Keratinocyte (primary cell): Measurements from ENCODE around the gene ASTL. TPM values are rescaled to one million over a fixed set of nuclear protein-coding genes. Genes with fewer than 3 reads are reported as not detected.

Source experiments
- DNase-seq: peaks from one replicate; pipeline ENCODE4 v3.0.0-alpha.2; 2011; ENCODE audit warnings: low read depth, missing footprints, low spot score
- FAIRE-seq: peaks from 2 replicates; lab custom pipeline; 2011; peaks lifted over from hg19 to GRCh38; lab: Jason Lieb, UNC
- H2AFZ ChIP-seq: 2 replicates; pipeline ENCODE4 v1.6.0; 2012; ENCODE audit warnings: low read length, control low read depth, inconsistent platforms; ENCODE audit not compliant: control insufficient read depth
- H3K27ac ChIP-seq: 2 replicates; pipeline ENCODE4 v1.5.1; 2011; ENCODE audit warnings: low read length; ENCODE audit not compliant: control insufficient read depth, insufficient read depth
- H3K27me3 ChIP-seq: 3 replicates; pipeline ENCODE4 v1.6.0; 2011; ENCODE audit warnings: low read length; ENCODE audit not compliant: control insufficient read depth, insufficient read depth; ENCODE audit errors: extremely low read depth
- H3K36me3 ChIP-seq, 2 experiments: 2 replicates in 1 of 2; 3 replicates in 1 of 2; pipeline ENCODE4 v1.5.1; 2011; ENCODE audit warnings: low read length in 2 of 2, mild to moderate bottlenecking in 1 of 2; ENCODE audit not compliant: control insufficient read depth in 2 of 2, insufficient read depth in 2 of 2; ENCODE audit errors: extremely low read depth in 1 of 2
- H3K4me1 ChIP-seq: 3 replicates; pipeline ENCODE4 v1.5.1; 2011; ENCODE audit warnings: low read length; ENCODE audit not compliant: control insufficient read depth, insufficient read depth; ENCODE audit errors: extremely low read depth
- H3K4me2 ChIP-seq: 3 replicates; pipeline ENCODE4 v1.6.0; 2011; ENCODE audit warnings: low read depth, low read length; ENCODE audit not compliant: control insufficient read depth, insufficient read depth; ENCODE audit errors: extremely low read depth
- H3K4me3 ChIP-seq, 3 experiments: fragments of 200-600 bp in 1 of 3; sonication (generic) in 1 of 3; 2 replicates in 2 of 3; 3 replicates in 1 of 3; pipeline ENCODE4 v1.5.1; 2011 to 2016; ENCODE audit warnings: low read length in 3 of 3, mild to moderate bottlenecking in 3 of 3, control low read depth in 2 of 3, inconsistent platforms in 1 of 3, low read depth in 1 of 3, mixed read lengths in 1 of 3, mixed run types in 1 of 3, moderate library complexity in 1 of 3; ENCODE audit not compliant: control insufficient read depth in 2 of 3, insufficient read depth in 2 of 3; ENCODE audit errors: extremely low read depth in 1 of 3
- H3K79me2 ChIP-seq: 2 replicates; pipeline ENCODE4 v1.6.0; 2012; ENCODE audit warnings: low read length; ENCODE audit not compliant: control insufficient read depth, insufficient read depth
- H3K9ac ChIP-seq: 3 replicates; pipeline ENCODE4 v1.6.0; 2011; ENCODE audit warnings: low read length; ENCODE audit not compliant: control insufficient read depth, insufficient read depth; ENCODE audit errors: extremely low read depth
- H3K9me1 ChIP-seq: 3 replicates; pipeline ENCODE4 v1.6.0; 2011; ENCODE audit warnings: low read length; ENCODE audit not compliant: control insufficient read depth, insufficient read depth; ENCODE audit errors: extremely low read depth
- H3K9me3 ChIP-seq: 2 replicates; pipeline ENCODE4 v1.5.1; 2012; ENCODE audit warnings: low read depth, low read length; ENCODE audit not compliant: control insufficient read depth
- H4K20me1 ChIP-seq: 3 replicates; pipeline ENCODE4 v1.6.0; 2011; ENCODE audit warnings: low read length; ENCODE audit not compliant: control insufficient read depth, insufficient read depth; ENCODE audit errors: extremely low read depth
- EZH2 ChIP-seq: IDR thresholded peaks from one replicate; pipeline ENCODE4 v1.6.1; 2012; ENCODE audit warnings: inconsistent platforms, mild to moderate bottlenecking, low read length, moderate library complexity
- dilution Hi-C: fragments of 300-500 bp; cut with MboI; formaldehyde crosslinking; loops from one replicate; pipeline ENCODE4 v1.7.0; 2020; ENCODE audit warnings: low sequenced_read_pairs; ENCODE audit not compliant: extremely low pct_ligation_motif_present
- polyA plus RNA-seq, 5 experiments: library from polyadenylated mRNA; depleted of rRNA in 3 of 5; stranded (reverse) in 3 of 5; stranded (forward) in 1 of 5; unstranded in 1 of 5; fragments of >200 nt; gene quantifications; 1 replicate in 1 of 5; 2 replicates in 3 of 5; 3 replicates in 1 of 5; pipeline versions ENCODE4 v1.2.1 to v1.2.3, GENCODE V29; 2011 to 2012; ENCODE audit warnings: missing spikeins in 2 of 5, low read depth in 1 of 5, low replicate concordance in 1 of 5
- TF ChIP-seq, protein P1 (sequence below), 3 experiments: IDR thresholded peaks in 1 of 3; conservative IDR thresholded peaks in 1 of 3; optimal IDR thresholded peaks in 1 of 3; 2 replicates in 2 of 3; 3 replicates in 1 of 3; pipeline versions ENCODE3 to v1.5.1; 2011; ENCODE audit warnings: low read length in 3 of 3, mild to moderate bottlenecking in 3 of 3, moderate library complexity in 2 of 3, control low read depth in 1 of 3, inconsistent platforms in 1 of 3; ENCODE audit not compliant: insufficient read depth in 2 of 3; ENCODE audit errors: extremely low read depth in 1 of 3

ASTL gene
- polyA plus RNA-seq, 1 donor (not counting 4 experiments of a cell fraction or from before 2014, with no cell fraction given) = not detected

DNA sequence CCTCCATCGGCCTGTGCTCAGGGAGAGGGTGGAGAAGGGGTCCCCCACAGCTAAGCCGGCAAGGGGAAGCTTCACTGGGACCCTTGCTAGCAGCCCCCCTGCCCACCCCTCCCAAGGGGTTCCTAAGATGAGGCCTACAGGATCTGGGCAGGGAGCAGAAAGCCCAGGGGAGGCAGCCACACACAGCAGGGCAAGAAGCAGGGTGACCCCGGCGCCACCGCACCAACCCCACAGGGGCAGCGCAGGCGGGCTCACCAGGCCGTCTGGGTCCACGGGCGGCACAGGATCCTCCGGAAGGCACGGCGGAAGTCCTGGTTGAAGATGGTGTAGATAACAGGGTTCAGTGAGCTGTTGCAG lies 23.8 kb downstream of the ASTL start:
- no peak overlapping the region for H3K4me3 ChIP-seq
- no peaks in the 10 kb centered on the region for H3K79me2 ChIP-seq
- H3K27me3 ChIP-seq = peaks cover 39% of the 10 kb centered on the region
- H2AFZ ChIP-seq = no peak overlapping the region
- H3K9ac ChIP-seq = no peak overlapping the region
- H4K20me1 ChIP-seq = no peaks in the 10 kb centered on the region
- DNase-seq = no peak
- no peaks in the 10 kb centered on the region for H3K9me3 ChIP-seq
- TF ChIP-seq, protein P1, sequence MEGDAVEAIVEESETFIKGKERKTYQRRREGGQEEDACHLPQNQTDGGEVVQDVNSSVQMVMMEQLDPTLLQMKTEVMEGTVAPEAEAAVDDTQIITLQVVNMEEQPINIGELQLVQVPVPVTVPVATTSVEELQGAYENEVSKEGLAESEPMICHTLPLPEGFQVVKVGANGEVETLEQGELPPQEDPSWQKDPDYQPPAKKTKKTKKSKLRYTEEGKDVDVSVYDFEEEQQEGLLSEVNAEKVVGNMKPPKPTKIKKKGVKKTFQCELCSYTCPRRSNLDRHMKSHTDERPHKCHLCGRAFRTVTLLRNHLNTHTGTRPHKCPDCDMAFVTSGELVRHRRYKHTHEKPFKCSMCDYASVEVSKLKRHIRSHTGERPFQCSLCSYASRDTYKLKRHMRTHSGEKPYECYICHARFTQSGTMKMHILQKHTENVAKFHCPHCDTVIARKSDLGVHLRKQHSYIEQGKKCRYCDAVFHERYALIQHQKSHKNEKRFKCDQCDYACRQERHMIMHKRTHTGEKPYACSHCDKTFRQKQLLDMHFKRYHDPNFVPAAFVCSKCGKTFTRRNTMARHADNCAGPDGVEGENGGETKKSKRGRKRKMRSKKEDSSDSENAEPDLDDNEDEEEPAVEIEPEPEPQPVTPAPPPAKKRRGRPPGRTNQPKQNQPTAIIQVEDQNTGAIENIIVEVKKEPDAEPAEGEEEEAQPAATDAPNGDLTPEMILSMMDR (optimal IDR thresholded peaks at IDR 0.05 in 1 of 3, IDR thresholded peaks at IDR 0.05 in 1 of 3, conservative IDR thresholded peaks at IDR 0.05 in 1 of 3; ENCODE audit: extremely low read depth in 1 of 3, insufficient read depth in 2 of 3, low read length in 3 of 3) = no peak
- no peak for TF ChIP-seq EZH2
- peaks cover 5% of the 10 kb centered on the region for H3K4me1 ChIP-seq
- no peaks in the 10 kb centered on the region for H3K36me3 ChIP-seq
- H3K4me2 ChIP-seq = no peak overlapping the region
- no peak overlapping the region for H3K27ac ChIP-seq
- no peak for FAIRE-seq
- no peaks in the 10 kb centered on the region for H3K9me1 ChIP-seq
- dilution Hi-C loops = no loop called here

DNA sequence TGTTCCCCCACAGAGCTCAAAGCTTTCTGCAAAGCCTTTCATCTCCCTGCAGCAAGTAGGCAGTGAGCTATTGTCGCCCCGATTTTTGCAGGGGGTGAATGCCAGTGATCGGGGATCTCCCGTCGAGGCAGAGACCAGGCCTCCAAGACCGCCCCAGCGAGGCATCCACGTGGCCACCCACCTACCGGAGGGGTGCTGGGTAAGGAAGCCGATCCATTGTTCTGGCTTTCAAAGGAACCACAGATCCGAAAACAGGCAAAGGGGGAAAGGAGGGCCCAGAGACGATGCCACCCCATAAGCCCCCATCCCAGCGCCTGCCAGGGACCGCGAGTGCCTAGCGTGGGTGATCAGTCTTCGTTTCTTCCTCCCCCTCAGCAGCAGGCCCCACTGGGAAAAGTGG lies 24.4 kb downstream of the ASTL start:
- no peak overlapping the region for H2AFZ ChIP-seq
- H3K79me2 ChIP-seq = no peaks in the 10 kb centered on the region
- no peaks in the 10 kb centered on the region for H3K36me3 ChIP-seq
- peaks cover 5% of the 10 kb centered on the region for H3K4me1 ChIP-seq
- no peaks in the 10 kb centered on the region for H3K9me1 ChIP-seq
- FAIRE-seq (no peak), DNase-seq (no peak)
- H3K4me2 ChIP-seq = no peak overlapping the region
- no peak overlapping the region for H3K27ac ChIP-seq
- dilution Hi-C loops = no loop called here
- TF ChIP-seq, protein P1 (optimal IDR thresholded peaks at IDR 0.05 in 1 of 3, IDR thresholded peaks at IDR 0.05 in 1 of 3, conservative IDR thresholded peaks at IDR 0.05 in 1 of 3; ENCODE audit: extremely low read depth in 1 of 3, insufficient read depth in 2 of 3, low read length in 3 of 3) = no peak
- no peak for TF ChIP-seq EZH2
- H4K20me1 ChIP-seq = no peaks in the 10 kb centered on the region
- no peak overlapping the region for H3K9ac ChIP-seq
- no peaks in the 10 kb centered on the region for H3K9me3 ChIP-seq
- H3K4me3 ChIP-seq = no peak overlapping the region
- H3K27me3 ChIP-seq = peaks cover 33% of the 10 kb centered on the region
